Dendritic cell treated with granulocyte-macrophage colony-stimulating factor and Interleukin-4, amounts not matched to agents 40 ng/mL and 50 ng/mL, for 4 days (primary cell): ENCODE data around the gene TRAK1.
"Not testable (repeated sequence)": the region's sequence is repeated elsewhere in the genome, so short reads cannot be mapped to it uniquely, and the experiment has no call there.

Experiments
- H3K27ac Mint-ChIP-seq: one replicate; pipeline ENCODE4 v1.8.0; 2022; ENCODE audit warnings: mild to moderate bottlenecking, mixed read lengths
- H3K27me3 Mint-ChIP-seq: one replicate; pipeline ENCODE4 v1.8.0; 2022; ENCODE audit warnings: mild to moderate bottlenecking, mixed read lengths
- H3K36me3 Mint-ChIP-seq: one replicate; pipeline ENCODE4 v1.8.0; 2022; ENCODE audit warnings: low read depth, mixed read lengths
- H3K4me1 Mint-ChIP-seq: one replicate; pipeline ENCODE4 v1.8.0; 2022; ENCODE audit warnings: low read depth, mixed read lengths
- H3K4me3 Mint-ChIP-seq: one replicate; pipeline ENCODE4 v1.8.0; 2022; ENCODE audit warnings: mild to moderate bottlenecking, moderate library complexity, mixed read lengths
- H3K9me3 Mint-ChIP-seq: one replicate; pipeline ENCODE4 v1.8.0; 2022; ENCODE audit warnings: mixed read lengths
- intact Hi-C: fragments of 100-400 bp; cut with micrococcal nuclease; formaldehyde crosslinking; loops from one replicate; pipeline ENCODE4 v1.15.0; 2022

Gene TRAK1

DNA sequence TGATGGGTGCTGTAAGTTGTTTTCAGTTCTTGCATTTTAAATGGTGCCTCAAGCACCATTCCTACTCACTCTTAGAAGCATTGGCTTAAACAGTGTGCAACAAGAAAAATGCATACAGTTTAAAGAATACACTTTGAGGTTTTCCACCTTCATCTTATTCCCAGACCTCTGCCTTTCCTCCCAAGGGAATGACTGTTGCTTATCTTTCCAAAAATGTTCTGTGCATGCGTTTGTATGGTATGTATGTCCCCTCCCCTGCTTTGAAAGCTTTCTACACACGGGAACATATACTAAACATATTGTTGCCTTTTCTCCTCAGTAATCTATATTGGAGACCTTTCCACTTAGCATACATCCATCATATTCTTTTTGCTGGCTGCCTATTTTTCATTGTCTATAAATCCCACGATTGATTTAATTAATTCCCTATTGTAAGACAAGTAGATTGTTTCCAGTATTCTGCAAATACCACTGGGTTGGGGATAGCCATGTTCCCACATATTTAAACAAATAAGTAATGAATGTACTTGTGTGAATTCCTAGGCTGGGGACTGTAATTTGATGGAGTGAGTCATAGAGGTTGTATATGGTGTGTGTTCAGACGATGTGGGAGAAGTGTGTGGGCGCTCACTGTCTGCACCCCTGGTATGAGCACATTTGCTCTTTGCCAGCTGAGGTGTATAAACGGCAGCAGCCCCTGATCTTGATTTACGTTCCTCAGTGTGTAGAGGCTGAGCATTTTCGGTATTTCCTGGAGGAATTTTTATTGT is 5.8 kb downstream of the TRAK1 start:
- Mint-ChIP-seq H3K4me1 (peaks cover 61% of the 10 kb centered on the region), H3K27me3 (no peaks in the 10 kb centered on the region), H3K27ac (no peak overlapping the region), H3K36me3 (peaks cover 35% of the 10 kb centered on the region), H3K9me3 (peaks cover 8% of the 10 kb centered on the region), H3K4me3 (no peak overlapping the region)
- intact Hi-C loops, result loop anchor here (5.0 kb wide), 1 partner anchor 85 kb away; no protein-coding TSS in a partner anchor

DNA sequence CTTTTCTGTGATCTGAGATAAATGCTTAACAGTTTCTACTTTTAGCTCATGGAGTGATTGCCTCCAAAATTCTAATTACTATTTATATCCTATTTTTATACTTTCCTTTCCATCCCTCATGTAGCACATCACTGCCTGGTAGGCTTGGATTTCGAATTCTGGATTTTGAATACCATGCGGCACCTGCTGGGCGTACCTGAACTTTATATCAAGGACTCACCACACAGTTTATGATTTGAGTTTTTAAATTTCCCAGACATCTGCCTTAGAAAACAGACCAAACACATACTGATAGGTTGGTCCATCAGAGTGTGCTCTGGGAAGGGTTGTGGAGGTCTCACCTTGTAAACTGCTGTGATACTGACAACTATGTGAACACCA is 6.4 kb downstream of the TRAK1 start:
- H3K4me3 Mint-ChIP-seq, result no peak overlapping the region
- intact Hi-C loops, result loop anchor here (5.0 kb wide), 1 partner anchor 85 kb away; no protein-coding TSS in a partner anchor
- peaks cover 29% of the 10 kb centered on the region for H3K36me3 Mint-ChIP-seq
- no peaks in the 10 kb centered on the region for H3K27me3 Mint-ChIP-seq
- H3K9me3 Mint-ChIP-seq, result peaks cover 3% of the 10 kb centered on the region
- peaks cover 61% of the 10 kb centered on the region for H3K4me1 Mint-ChIP-seq
- H3K27ac Mint-ChIP-seq, result peak overlapping the region; percentile 30

DNA sequence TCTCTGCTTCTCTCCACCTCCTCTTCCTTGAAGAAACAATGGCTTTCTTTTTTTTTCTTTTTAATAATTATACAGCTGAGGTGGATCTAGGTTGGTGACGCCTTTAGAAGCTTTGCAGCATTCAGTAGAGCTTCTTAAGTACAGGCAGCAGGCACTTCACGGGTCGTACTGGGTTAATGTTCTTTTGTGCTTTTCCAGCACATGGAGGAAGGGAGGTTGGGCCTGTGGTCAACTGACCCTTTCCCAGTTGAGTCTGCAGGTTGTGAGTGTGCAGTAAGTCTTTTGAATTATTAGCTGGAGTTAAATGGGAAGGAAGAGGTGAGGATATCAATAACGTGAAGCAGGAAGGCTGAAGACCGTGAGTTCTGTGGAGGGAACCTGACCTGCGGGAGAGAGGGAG is 7.0 kb downstream of the TRAK1 start:
- peak overlapping the region; percentile 30 for H3K27ac Mint-ChIP-seq

GRCh38 chr3:42099020-42099765 is 8.0 kb downstream of the TRAK1 start:
- Mint-ChIP-seq H3K4me1 (peaks cover 58% of the 10 kb centered on the region), H3K36me3 (peaks cover 40% of the 10 kb centered on the region), H3K9me3 (no peaks in the 10 kb centered on the region), H3K27ac (no peak overlapping the region), H3K4me3 (no peak overlapping the region), H3K27me3 (no peaks in the 10 kb centered on the region)
- intact Hi-C loops, result loop anchor here (1.0 to 5.0 kb wide), 3 partner anchors 87 to 205 kb away; partner anchors contain the start of gene ULK4

More for the DNA sequence above, 7.0 kb downstream of the TRAK1 start:
- Mint-ChIP-seq H3K9me3 (no peaks in the 10 kb centered on the region), H3K4me1 (peaks cover 66% of the 10 kb centered on the region), H3K27me3 (no peaks in the 10 kb centered on the region), H3K4me3 (no peak overlapping the region), H3K36me3 (peaks cover 30% of the 10 kb centered on the region)
- intact Hi-C loops, result loop anchor here (5.0 kb wide), 1 partner anchor 86 kb away; no protein-coding TSS in a partner anchor

DNA sequence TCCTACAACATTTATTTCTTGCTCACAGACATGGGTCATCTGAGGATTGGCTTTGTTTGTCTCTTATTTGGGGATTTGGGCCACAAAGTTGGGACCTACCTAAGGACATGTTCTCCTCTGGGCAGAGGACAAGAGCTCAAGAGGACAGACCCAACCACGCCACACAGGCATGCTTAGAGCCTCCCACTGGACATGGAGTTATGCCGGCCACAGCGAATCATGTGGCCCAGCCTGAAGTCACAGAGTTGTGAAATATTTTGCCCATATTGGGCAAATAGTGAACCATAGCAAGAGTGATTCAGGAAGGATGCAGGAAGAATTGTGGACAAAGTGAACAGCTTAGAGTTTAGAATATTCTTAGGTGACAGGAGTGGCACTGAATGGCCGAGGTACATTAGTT is 9.9 kb downstream of the TRAK1 start:
- peaks cover 9% of the 10 kb centered on the region for H3K9me3 Mint-ChIP-seq
- H3K36me3 Mint-ChIP-seq, result peaks cover 39% of the 10 kb centered on the region
- no peak overlapping the region for H3K4me3 Mint-ChIP-seq
- H3K4me1 Mint-ChIP-seq, result peaks cover 55% of the 10 kb centered on the region
- peak overlapping the region; percentile 66 for H3K27ac Mint-ChIP-seq
- intact Hi-C loops, result no loop called here
- H3K27me3 Mint-ChIP-seq, result no peaks in the 10 kb centered on the region

GRCh38 chr3:42101481-42101880 is 10.3 kb downstream of the TRAK1 start:
- intact Hi-C loops, result no loop called here
- Mint-ChIP-seq H3K4me1 (peaks cover 55% of the 10 kb centered on the region), H3K9me3 (peaks cover 9% of the 10 kb centered on the region), H3K36me3 (peaks cover 39% of the 10 kb centered on the region), H3K27ac (peak overlapping the region; percentile 66), H3K4me3 (no peak overlapping the region), H3K27me3 (no peaks in the 10 kb centered on the region)

DNA sequence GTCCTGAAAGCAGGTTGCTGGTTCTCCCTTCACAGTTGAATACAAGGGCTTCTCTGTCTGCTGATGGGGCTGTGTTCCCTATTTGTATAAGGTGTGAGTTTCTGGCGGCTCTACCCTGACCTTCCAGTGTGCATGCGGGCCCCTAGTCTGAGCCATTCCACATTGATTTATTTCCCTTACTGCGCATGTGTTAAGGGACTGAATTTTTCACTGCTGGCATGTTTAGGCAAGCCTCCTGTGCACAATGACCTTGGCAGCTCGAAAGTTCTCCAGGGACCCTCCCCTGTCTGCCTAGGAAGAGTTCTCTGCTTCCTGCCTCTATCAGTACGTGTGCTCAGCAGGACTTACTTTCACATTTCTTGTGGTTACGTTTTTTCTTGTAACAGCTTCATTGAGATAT is 11.4 kb downstream of the TRAK1 start:
- Mint-ChIP-seq H3K36me3 (peaks cover 38% of the 10 kb centered on the region), H3K4me3 (no peak overlapping the region), H3K4me1 (peaks cover 48% of the 10 kb centered on the region), H3K9me3 (peaks cover 9% of the 10 kb centered on the region), H3K27me3 (no peaks in the 10 kb centered on the region), H3K27ac (no peak overlapping the region)
- intact Hi-C loops, result no loop called here

DNA sequence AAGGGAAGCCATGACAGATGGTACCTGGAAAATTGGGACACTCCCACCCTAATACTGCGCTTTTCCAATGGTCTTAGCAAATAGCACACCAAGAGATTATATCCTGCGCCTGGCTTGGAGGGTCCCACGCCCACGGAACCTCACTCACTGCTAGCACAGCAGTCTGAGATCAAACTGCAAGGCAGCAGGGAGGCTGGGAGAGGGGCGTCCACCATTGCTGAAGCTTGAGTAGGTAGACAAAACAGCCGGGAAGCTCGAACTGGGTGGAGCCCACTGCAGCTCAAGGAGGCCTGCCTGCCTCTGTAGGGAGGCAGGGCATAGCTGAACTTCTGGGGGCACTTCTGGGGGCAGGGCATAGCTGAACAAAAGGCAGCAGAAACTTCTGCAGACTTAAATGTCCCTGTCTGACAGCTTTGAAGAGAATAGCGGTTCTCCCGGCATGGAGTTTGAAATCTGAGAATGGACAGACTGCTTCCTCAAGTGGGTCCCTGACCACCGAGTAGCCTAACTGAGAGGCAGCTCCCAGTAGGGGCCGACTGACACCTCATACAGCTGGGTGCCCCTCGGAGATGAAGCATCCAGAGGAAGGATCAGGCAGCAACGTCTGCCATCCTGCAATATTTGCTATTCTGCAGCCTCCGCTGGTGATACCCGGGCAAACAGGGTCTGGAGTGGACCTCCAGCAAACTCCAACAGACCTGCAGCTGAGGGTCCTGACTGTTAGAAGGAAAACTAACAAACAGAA is 12.9 kb downstream of the TRAK1 start:
- H3K27ac Mint-ChIP-seq, intact Hi-C loops, H3K27me3 Mint-ChIP-seq, H3K9me3 Mint-ChIP-seq, H3K4me3 Mint-ChIP-seq: not testable (repeated sequence)
- Mint-ChIP-seq H3K4me1 (peaks cover 40% of the 10 kb centered on the region), H3K36me3 (peaks cover 30% of the 10 kb centered on the region)

DNA sequence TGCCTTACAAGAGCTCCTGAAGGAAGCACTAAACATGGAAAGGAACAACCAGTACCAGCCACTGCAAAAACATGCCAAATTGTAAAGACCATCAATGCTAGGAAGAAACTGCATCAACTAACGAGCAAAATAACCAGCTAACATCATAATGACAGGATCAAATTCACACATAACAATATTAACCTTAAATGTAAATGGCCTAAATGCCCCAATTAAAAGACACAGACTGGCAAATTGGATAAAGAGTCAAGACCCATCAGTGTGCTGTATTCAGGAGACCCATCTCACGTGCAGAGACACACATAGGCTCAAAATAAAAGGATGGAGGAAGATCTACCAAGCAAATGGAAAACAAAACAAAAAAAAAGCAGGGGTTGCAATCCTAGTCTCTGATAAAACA is 14.8 kb downstream of the TRAK1 start:
- H3K27me3 Mint-ChIP-seq, intact Hi-C loops, H3K9me3 Mint-ChIP-seq, H3K4me3 Mint-ChIP-seq, H3K27ac Mint-ChIP-seq: not testable (repeated sequence)
- Mint-ChIP-seq H3K36me3 (peaks cover 30% of the 10 kb centered on the region), H3K4me1 (peaks cover 34% of the 10 kb centered on the region)

DNA sequence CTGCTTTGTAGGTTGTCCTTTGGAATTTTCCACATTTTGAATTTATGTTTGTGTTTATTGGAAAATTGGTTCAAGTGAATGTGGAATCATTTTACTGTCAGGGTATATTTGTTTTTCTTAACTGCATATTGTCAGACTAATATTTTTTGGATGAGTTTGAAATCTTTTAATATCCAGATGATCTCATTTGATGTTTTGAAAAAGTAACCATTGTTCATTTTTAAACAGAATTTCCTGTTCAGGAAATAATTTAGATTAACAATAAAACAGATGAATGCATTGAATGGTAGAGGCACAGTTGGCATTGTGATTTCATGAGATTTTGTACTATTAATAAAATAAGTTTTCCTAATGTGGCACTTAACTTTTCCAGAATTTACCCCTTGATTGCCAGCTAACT is 15.5 kb downstream of the TRAK1 start:
- intact Hi-C loops, result no loop called here
- Mint-ChIP-seq H3K27ac (no peak overlapping the region), H3K27me3 (no peaks in the 10 kb centered on the region), H3K4me3 (no peak overlapping the region), H3K4me1 (peaks cover 30% of the 10 kb centered on the region), H3K36me3 (peaks cover 30% of the 10 kb centered on the region), H3K9me3 (peaks cover 9% of the 10 kb centered on the region)

DNA sequence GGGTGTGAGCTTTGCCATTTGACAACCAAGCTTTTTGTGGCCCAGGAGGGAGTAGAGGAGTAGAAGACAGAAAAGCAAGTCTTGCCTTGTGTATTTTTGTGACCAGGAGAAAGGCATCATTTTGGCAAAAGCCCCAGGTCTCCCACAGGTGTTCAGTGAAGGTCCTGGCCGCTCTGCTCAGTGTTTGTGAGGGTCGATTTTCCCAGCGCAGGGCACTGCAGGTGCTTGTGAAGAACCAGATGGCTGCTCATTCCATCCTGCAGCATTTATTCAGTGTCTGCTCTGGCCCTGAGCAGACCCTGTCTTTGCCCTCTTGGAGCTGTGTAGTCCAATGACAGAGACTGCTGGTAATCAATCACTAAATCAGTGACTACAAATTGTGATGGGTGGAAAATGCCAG is 19.5 kb downstream of the TRAK1 start:
- Mint-ChIP-seq H3K9me3 (peaks cover under 1% of the 10 kb centered on the region), H3K27ac (no peak overlapping the region), H3K4me1 (peaks cover 39% of the 10 kb centered on the region), H3K27me3 (no peaks in the 10 kb centered on the region), H3K36me3 (peaks cover 2% of the 10 kb centered on the region), H3K4me3 (no peak overlapping the region)
- intact Hi-C loops, result loop anchor here (10.0 kb wide), 1 partner anchor 334 kb away; no protein-coding TSS in a partner anchor

DNA sequence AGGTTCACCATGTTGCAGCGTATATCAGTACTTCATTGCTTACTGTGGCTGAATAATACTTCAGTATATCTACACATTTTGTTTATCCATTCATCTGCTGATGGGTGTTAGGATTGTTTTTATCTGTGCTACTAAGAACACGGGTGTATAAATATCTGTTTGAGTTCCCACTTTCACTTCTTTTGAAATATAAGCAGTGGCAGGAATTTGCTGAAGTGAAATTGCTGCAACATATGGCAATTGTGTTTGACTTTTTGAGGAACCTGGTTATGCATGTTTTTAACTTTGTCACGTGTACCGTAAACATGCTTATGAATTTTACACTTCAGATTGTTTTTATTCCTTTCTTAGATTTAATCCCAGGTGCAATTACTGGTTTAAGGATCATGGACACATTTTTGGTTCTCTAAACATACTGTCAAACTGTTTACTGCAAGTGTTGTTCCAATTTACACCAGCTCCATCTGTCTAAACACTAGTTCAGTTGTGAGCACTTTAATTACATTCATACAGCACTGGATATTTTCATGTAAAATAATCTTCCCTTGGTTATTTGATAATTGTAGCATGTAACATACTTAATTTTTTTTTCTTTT is 23.1 kb downstream of the TRAK1 start:
- Mint-ChIP-seq H3K27me3 (no peaks in the 10 kb centered on the region), H3K9me3 (no peaks in the 10 kb centered on the region), H3K36me3 (no peaks in the 10 kb centered on the region), H3K27ac (peak overlapping the region; percentile 89), H3K4me1 (peaks cover 66% of the 10 kb centered on the region), H3K4me3 (peak overlapping the region; percentile 41)
- intact Hi-C loops, result loop anchor here (2.0 to 10.0 kb wide), 2 partner anchors 79 to 331 kb away; no protein-coding TSS in a partner anchor

DNA sequence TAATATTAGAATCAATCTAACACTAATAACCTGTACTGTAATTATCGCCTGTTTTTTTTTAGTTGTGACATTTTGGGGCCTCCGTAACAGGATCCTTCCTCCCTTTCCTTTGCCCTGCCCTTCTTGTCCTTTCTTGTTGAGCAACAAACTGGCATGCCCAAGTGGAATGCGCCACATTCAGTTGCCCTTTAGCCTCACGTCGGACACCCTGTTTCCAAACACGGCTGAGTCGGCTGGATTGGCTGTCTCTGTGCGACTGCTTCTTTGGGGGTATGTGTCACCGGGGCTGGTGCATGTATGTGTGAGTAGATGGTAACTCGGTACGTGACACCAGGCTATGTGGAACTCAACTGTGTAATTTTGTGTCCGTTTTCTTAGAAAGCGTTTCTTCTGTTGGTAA is 24.1 kb downstream of the TRAK1 start:
- H3K9me3 Mint-ChIP-seq, result no peaks in the 10 kb centered on the region
- no peaks in the 10 kb centered on the region for H3K36me3 Mint-ChIP-seq
- H3K4me3 Mint-ChIP-seq, result peak overlapping the region; percentile 65
- intact Hi-C loops, result loop anchor here (2.0 to 10.0 kb wide), 2 partner anchors 78 to 330 kb away; no protein-coding TSS in a partner anchor
- H3K27me3 Mint-ChIP-seq, result no peaks in the 10 kb centered on the region
- peak overlapping the region; percentile 89 for H3K27ac Mint-ChIP-seq
- H3K4me1 Mint-ChIP-seq, result peaks cover 73% of the 10 kb centered on the region
